Trophoblast cell (in vitro differentiated cells and primary cell): ENCODE data around the gene REC8.
A peak's percentile ranks its signal among the peaks of the same experiment; 100 is the strongest.
"Not testable (repeated sequence)": the region's sequence is repeated elsewhere in the genome, so short reads cannot be mapped to it uniquely, and the experiment has no call there.

Experiments used
- DNase-seq, 2 donors: peaks; one replicate each; pipeline ENCODE4 v3.0.0-alpha.2; 2016
- H2AFZ ChIP-seq: 2 replicates; pipeline ENCODE4 v1.6.1; 2013; ENCODE audit warnings: low read length, moderate library complexity, mild to moderate bottlenecking; ENCODE audit not compliant: insufficient read depth, poor library complexity
- H2AK5ac ChIP-seq: 2 replicates; pipeline ENCODE4 v1.6.1; 2013; ENCODE audit warnings: mild to moderate bottlenecking, low read length
- H2BK120ac ChIP-seq: 2 replicates; pipeline ENCODE4 v1.6.1; 2013; ENCODE audit warnings: low read length, mild to moderate bottlenecking, moderate library complexity; ENCODE audit not compliant: insufficient read depth, poor library complexity
- H2BK12ac ChIP-seq: 2 replicates; pipeline ENCODE4 v1.6.1; 2013; ENCODE audit warnings: mild to moderate bottlenecking, low read length, moderate library complexity
- H2BK5ac ChIP-seq: 2 replicates; pipeline ENCODE4 v1.6.1; 2013; ENCODE audit warnings: low read length, low read depth, moderate library complexity, mild to moderate bottlenecking; ENCODE audit not compliant: poor library complexity
- H3K14ac ChIP-seq: 2 replicates; pipeline ENCODE4 v1.6.1; 2013; ENCODE audit warnings: mild to moderate bottlenecking, low read length
- H3K18ac ChIP-seq: 2 replicates; pipeline ENCODE4 v1.6.1; 2013; ENCODE audit warnings: mild to moderate bottlenecking, low read length
- H3K23ac ChIP-seq: 2 replicates; pipeline ENCODE4 v1.6.1; 2013; ENCODE audit warnings: low read length
- H3K27ac ChIP-seq: 2 replicates; pipeline ENCODE4 v1.5.1; 2013; ENCODE audit warnings: low read depth, mild to moderate bottlenecking, inconsistent platforms, low read length, moderate library complexity
- H3K27me3 ChIP-seq: 2 replicates; pipeline ENCODE4 v1.6.1; 2013; ENCODE audit warnings: inconsistent platforms, mild to moderate bottlenecking, low read length, moderate library complexity; ENCODE audit not compliant: insufficient read depth
- H3K36me3 ChIP-seq, 2 experiments: 1 replicate in 1 of 2; 2 replicates in 1 of 2; pipeline ENCODE4 v1.6.1; 2013; ENCODE audit warnings: low read length in 2 of 2, mild to moderate bottlenecking in 2 of 2, moderate library complexity in 1 of 2; ENCODE audit not compliant: insufficient read depth in 2 of 2, control insufficient read depth in 1 of 2
- H3K4ac ChIP-seq: 2 replicates; pipeline ENCODE4 v1.6.1; 2013; ENCODE audit warnings: low read depth, mild to moderate bottlenecking, low read length, moderate library complexity
- H3K4me1 ChIP-seq, 2 experiments: 1 replicate in 1 of 2; 2 replicates in 1 of 2; pipeline ENCODE4 v1.6.1; 2013; ENCODE audit warnings: low read length in 2 of 2, mild to moderate bottlenecking in 2 of 2, moderate library complexity in 1 of 2; ENCODE audit not compliant: insufficient read depth in 2 of 2, control insufficient read depth in 1 of 2
- H3K4me2 ChIP-seq: 2 replicates; pipeline ENCODE4 v1.6.1; 2013; ENCODE audit warnings: inconsistent platforms, mild to moderate bottlenecking, low read length, moderate library complexity
- H3K4me3 ChIP-seq: 2 replicates; pipeline ENCODE4 v1.5.1; 2013; ENCODE audit warnings: mild to moderate bottlenecking, low read depth, low read length, inconsistent platforms
- H3K79me1 ChIP-seq: one replicate; pipeline ENCODE4 v1.6.1; 2013; ENCODE audit warnings: low read length
- H3K79me2 ChIP-seq: 2 replicates; pipeline ENCODE4 v1.6.1; 2013; ENCODE audit warnings: low read length, mild to moderate bottlenecking; ENCODE audit not compliant: control insufficient read depth, insufficient read depth, poor library complexity
- H3K9ac ChIP-seq: 2 replicates; pipeline ENCODE4 v1.6.1; 2013; ENCODE audit warnings: mild to moderate bottlenecking, low read length
- H3K9me3 ChIP-seq: 2 replicates; pipeline ENCODE4 v1.6.1; 2013; ENCODE audit warnings: low read depth, mild to moderate bottlenecking, control low read depth, inconsistent platforms, low read length; ENCODE audit not compliant: insufficient read depth
- H4K12ac ChIP-seq: 2 replicates; pipeline ENCODE4 v1.6.1; 2013; ENCODE audit warnings: low read depth, mild to moderate bottlenecking, low read length, moderate library complexity
- H4K8ac ChIP-seq: 2 replicates; pipeline ENCODE4 v1.6.1; 2013; ENCODE audit warnings: low read depth, mild to moderate bottlenecking, low read length, moderate library complexity
- H4K91ac ChIP-seq: one replicate; pipeline ENCODE4 v1.6.1; 2013; ENCODE audit warnings: low read depth, mild to moderate bottlenecking, low read length, moderate library complexity
- WGBS: extraction: QIAGEN DNeasy Blood & Tissue Kit; methylation state at CpG from one replicate; pipeline ENCODE4 v1.1.7; 2013; ENCODE audit warnings: missing lambda C conversion rate; ENCODE audit not compliant: insufficient read length, insufficient coverage; ENCODE audit errors: extremely low coverage; 5-methylcytosine and 5-hydroxymethylcytosine counted together

Gene REC8

DNA sequence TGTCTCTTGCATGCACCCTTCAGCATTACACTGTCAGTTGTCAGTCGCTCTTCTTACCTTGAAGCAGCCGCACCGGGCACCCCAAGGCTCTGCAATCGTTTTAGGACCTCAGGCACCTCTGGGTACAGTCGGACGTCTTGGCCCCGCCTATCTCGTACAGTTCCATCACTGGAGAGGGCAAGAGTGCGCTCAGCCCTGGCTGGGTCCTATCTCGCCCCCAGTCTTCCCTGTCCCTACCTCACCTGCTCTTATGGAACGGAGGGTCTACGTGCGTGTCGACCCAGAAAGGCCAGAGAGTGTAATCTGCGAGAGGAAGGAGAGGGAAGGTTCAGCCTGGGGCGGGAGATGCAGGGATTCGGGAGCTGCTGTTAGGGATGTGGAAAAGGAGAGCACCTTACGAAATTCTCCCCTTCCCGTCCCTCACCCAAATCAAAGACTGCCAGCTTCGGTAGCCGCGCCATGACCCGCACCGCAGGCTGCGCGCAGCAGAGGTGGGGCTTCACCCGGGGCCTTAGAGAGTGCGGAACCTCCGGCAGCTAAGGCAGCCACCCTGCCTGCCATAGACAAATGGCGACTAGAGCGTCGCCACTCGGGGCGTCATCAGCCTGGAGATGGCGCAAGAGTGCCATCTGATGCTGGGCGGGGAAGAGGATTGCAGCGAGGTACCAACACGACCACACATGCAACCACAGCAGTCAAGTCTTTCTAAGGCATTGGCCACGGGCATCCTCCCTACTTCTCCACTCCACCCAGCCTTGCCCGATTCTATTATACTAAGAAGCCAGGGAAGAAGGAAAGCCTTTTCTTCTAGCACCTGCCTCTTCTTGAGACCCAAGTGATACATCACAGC is 43.8 kb downstream of the REC8 start, which contains the start of gene MDP1:
TSS of gene MDP1 (minus strand) at position 572 of the 850 bp plus-strand sequence. CDS start at position 461, 111 bp downstream.
- H3K4me1 ChIP-seq = peaks cover 0 to 2% of the 10 kb centered on the region in 2 experiments
- H3K4me2 ChIP-seq = peak within 1 kb of the TSS; percentile 72
- H3K4ac ChIP-seq = peak within 1 kb of the TSS; percentile 42
- H2BK5ac ChIP-seq = no peak within 1 kb of the TSS
- peak within 1 kb of the TSS; percentile 85 for H3K9ac ChIP-seq
- no CpG with 5 or more reads among the region's 40 CpGs for WGBS
- H2BK120ac ChIP-seq = peak within 1 kb of the TSS; percentile 13
- no peaks in the 10 kb centered on the region for H3K9me3 ChIP-seq
- peak; percentile 83 to 91 for DNase-seq
- peak within 1 kb of the TSS; percentile 69 for H3K14ac ChIP-seq
- peak within 1 kb of the TSS; percentile 36 for H4K12ac ChIP-seq
- no peak within 1 kb of the TSS for H3K23ac ChIP-seq
- peak within 1 kb of the TSS; percentile 88 for H4K8ac ChIP-seq
- no peaks in the 10 kb centered on the region for H3K27me3 ChIP-seq
- no peak within 1 kb of the TSS for H2BK12ac ChIP-seq
- H3K79me2 ChIP-seq = peaks cover 3% of the 10 kb centered on the region
- H3K4me3 ChIP-seq = peak within 1 kb of the TSS; percentile 75
- H3K36me3 ChIP-seq = peaks cover 7 to 11% of the 10 kb centered on the region in 2 experiments
- H4K91ac ChIP-seq = peak within 1 kb of the TSS; percentile 73
- H2AK5ac ChIP-seq = peak within 1 kb of the TSS; percentile 29
- H2AFZ ChIP-seq = peak within 1 kb of the TSS; percentile 69
- peak within 1 kb of the TSS; percentile 18 for H3K27ac ChIP-seq
- H3K18ac ChIP-seq = peak within 1 kb of the TSS; percentile 72
- H3K79me1 ChIP-seq = peaks cover 8% of the 10 kb centered on the region

- Histone ChIP-seq H2BK120ac (no peak overlapping the region), H3K4me3 (no peak overlapping the region), H3K23ac (no peak overlapping the region), H3K4me2 (peak overlapping the region; percentile 72), H2BK12ac (no peak overlapping the region), H2AFZ (no peak overlapping the region), H3K14ac (no peak overlapping the region), H4K8ac (no peak overlapping the region), H3K18ac (no peak overlapping the region), H3K4ac (no peak overlapping the region), H4K91ac (no peak overlapping the region), H3K79me2 (peaks cover 3% of the 10 kb centered on the region), H2BK5ac (no peak overlapping the region), H4K12ac (no peak overlapping the region), H3K4me1 (peaks cover 0 to 2% of the 10 kb centered on the region in 2 experiments), H3K9me3 (no peaks in the 10 kb centered on the region), H3K79me1 (peaks cover 8% of the 10 kb centered on the region), H3K9ac (no peak overlapping the region), H2AK5ac (no peak overlapping the region), H3K36me3 (peaks cover 7 to 9% of the 10 kb centered on the region in 2 experiments), H3K27me3 (no peaks in the 10 kb centered on the region), H3K27ac (no peak overlapping the region)
- DNase-seq = no peak
- no CpG with 5 or more reads among the region's 2 CpGs for WGBS
Observed at GRCh38 chr14:24216345-24216699, 44.4 kb downstream of the REC8 start.

- WGBS = no CpG with 5 or more reads among the region's 1 CpG
- H3K27me3 ChIP-seq = not testable (repeated sequence)
Observed at GRCh38 chr14:24216876-24217275, 45.0 kb downstream of the REC8 start.

GRCh38 chr14:24219080-24219479 is 47.2 kb downstream of the REC8 start:
- Histone ChIP-seq H3K4ac (no peak overlapping the region), H3K4me1 (no peaks in the 10 kb centered on the region), H3K9ac (no peak overlapping the region), H3K4me2 (no peak overlapping the region), H3K9me3 (no peaks in the 10 kb centered on the region), H3K36me3 (peaks cover 7 to 8% of the 10 kb centered on the region in 2 experiments), H3K27me3 (no peaks in the 10 kb centered on the region), H2BK120ac (no peak overlapping the region), H2BK12ac (no peak overlapping the region), H3K79me1 (peaks cover 3% of the 10 kb centered on the region), H4K8ac (no peak overlapping the region), H3K23ac (no peak overlapping the region), H2AFZ (no peak overlapping the region), H3K18ac (no peak overlapping the region), H2BK5ac (no peak overlapping the region), H3K14ac (no peak overlapping the region), H3K79me2 (peaks cover 5% of the 10 kb centered on the region), H4K12ac (no peak overlapping the region), H2AK5ac (no peak overlapping the region), H4K91ac (no peak overlapping the region), H3K27ac (no peak overlapping the region), H3K4me3 (no peak overlapping the region)
- DNase-seq = no peak
- no CpG with 5 or more reads among the region's 4 CpGs for WGBS

More at GRCh38 chr14:24216876-24217275, 45.0 kb downstream of the REC8 start:
- H3K9me3 ChIP-seq, H3K9ac ChIP-seq, H2BK12ac ChIP-seq, DNase-seq, H3K4me2 ChIP-seq, H3K36me3 ChIP-seq, H2BK5ac ChIP-seq, H3K14ac ChIP-seq, H3K4ac ChIP-seq, H3K4me3 ChIP-seq, H4K91ac ChIP-seq, H3K23ac ChIP-seq, H3K27ac ChIP-seq, H2AFZ ChIP-seq, H2BK120ac ChIP-seq, H3K79me1 ChIP-seq, H4K8ac ChIP-seq, H4K12ac ChIP-seq, H2AK5ac ChIP-seq, H3K4me1 ChIP-seq, H3K79me2 ChIP-seq, H3K18ac ChIP-seq: not testable (repeated sequence)
